Stimulated activated CD8-positive, alpha-beta memory T cell treated with anti-CD3 and anti-CD28 coated beads, Interleukin-4, amount 100 ng/mL, for 24 hours (primary cell): ENCODE measurements around the gene CPT1B.
"Not testable (repeated sequence)": the region's sequence is repeated elsewhere in the genome, so short reads cannot be mapped to it uniquely, and the experiment has no call there.

Experiments
- DNase-seq: peaks from one replicate; pipeline ENCODE4 v3.0.0-alpha.2; 2020; ENCODE audit warnings: low read depth

CPT1B gene

DNA sequence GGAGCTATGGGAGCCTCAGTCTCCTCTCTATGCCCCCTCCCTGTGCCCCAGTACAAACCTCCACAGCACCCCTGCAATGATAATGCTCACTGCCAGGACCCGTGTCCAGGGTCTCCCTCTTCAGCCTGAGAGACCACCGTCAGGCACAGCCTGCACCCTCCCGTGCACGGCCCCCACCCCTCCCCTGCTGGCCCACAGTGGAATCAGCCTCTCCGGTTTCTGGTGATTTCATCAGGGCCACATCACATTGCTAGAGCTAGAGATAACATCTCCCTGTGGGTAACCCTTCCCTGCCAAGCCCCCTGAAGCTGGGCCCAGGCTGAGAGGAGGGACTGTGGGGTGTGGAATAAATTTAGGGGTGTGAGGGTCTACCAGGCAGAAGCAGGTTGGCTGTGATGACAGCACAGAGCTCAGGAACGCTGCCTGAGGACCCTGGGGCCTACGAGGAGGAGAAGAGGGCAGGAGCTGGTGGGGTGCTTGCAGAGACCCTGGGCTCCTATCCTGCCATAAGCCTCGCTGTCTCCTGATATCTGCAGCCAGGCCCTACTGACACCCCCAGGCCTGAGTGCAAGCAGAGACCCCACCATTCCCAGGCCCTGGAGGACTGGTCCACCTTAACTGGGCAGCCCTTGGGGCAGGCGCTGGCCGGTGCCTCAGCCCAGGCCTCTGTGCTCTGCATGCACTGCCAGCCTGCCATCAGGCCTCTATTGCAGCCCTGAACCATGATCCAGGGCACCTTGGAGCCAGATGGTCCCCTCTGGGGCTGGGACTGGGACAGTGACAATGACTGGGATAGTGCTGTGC is 32.5 kb downstream of the CPT1B start, which contains the start of gene KLHDC7B:
KLHDC7B (plus strand) TSS at position 378 of the 804 bp plus-strand sequence; CDS start at position 723, 345 bp downstream.
- no peak for DNase-seq

DNA sequence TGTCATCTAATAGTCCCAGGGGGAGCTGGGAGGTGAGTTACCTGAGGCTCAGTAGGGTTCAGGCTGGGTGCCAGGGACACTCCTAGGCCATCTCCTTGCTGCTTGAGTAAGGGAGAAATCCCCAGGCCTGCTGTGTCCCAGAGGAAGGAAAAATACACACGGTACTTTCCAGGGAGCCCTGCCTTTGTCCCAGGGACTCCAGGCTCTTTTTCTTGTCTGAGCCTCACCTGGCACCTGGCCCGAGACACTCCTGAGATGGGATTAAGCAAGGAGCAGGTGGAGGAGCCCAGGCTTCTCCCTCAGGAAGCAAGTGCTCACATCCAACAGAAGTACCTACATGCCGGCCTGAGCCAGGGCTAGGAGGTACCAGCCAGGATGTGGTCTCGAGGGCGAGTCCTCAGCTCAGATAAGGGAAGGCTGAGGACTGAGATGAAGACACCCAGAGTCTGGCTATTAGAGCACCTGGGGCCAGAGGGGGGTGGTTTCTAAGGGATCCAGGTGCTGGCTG is 33.4 kb downstream of the CPT1B start:
- DNase-seq = no peak

DNA sequence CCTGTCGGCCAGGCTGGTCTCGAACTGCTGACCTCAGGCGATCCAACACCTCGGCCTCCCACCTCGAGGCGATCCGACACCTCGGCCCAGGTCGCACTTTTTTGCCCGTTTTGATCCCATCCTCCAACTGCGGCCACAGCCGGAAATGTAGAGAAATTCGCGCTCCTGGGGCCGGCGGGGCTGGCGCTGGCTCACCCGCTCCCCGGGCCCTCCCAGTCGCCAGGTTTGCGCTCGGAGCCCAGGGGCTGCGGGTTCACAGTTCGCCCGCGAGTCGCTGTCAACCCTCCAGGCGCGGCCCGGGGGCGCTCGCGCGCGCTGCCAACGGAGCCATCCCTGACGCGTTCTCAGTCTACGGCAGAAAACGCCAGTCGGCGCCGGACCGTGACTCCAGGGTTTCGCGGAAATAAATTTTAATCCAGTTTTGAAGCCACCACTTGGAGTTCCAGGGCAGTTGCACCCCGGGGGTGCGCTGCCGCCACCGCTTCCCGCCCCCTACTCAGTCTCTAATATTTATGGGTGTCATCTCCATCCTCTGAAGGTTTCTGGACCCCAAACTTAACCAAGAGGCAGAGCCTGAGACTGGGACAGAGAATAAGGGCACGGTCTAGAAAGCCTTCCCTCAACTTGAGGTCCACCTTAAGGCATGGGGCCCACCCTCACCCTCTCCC is 34.0 kb downstream of the CPT1B start:
- peak; percentile 77 for DNase-seq

DNA sequence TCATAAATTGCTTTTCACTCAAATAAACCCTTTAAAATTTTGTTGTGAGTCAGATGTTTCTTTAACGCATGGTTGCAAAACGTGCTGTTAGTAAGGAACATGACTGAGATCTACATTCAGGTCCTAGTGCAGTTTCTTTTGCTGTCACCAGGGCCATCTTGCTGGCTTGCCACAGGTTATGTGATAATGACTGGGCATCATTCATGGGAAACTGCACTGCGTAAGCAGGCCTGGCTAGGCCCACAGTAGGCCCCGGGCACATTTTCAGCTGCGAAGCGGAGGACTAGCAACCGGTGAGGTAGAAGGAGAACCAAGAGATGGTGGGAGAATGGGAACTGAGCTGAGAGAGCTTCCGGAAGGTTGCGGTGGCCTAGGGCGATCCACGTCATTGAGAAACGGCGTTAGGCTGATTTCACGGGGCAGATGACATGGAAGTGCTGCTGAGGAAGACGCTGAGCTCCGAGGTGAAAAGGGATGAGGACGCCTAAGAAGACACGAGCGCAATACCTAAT is 35.8 kb downstream of the CPT1B start:
- no peak for DNase-seq

DNA sequence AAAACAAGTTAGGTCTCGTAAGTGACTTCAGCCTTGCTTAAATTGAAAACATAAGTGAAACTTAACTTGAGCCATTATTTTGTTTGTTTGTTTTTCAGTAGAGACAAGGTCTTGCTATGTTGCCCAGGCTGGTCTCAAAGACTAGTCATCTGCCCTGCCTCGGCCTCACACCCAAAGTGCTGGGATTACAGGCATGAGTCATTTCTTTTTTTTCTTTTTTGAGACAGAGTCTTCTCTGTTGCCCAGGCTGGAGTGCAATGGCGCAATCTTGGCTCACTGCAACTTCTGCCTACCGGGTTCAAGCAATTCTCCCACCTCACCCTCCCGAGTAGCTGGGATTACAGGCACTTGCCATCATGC is 36.6 kb downstream of the CPT1B start:
- DNase-seq = not testable (repeated sequence)

DNA sequence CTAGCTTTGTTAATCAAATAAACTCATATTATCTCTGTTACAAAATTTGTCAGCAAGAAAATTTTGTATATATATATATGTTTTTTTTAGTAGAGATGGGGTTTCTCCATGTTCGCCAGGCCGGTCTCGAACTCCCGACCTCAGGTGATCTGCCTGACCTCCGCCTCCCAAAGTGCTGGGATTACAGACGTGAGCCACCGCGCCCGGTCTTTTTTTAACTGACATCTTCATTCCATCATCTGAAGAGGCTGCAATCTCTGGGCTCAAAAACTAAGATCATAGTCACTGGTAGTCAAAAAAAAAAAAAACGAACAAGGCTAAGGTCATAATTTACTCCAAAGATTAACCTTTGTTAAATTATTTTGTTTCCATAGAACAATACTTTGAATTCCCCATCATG is 37.8 kb downstream of the CPT1B start:
- no peak for DNase-seq

DNA sequence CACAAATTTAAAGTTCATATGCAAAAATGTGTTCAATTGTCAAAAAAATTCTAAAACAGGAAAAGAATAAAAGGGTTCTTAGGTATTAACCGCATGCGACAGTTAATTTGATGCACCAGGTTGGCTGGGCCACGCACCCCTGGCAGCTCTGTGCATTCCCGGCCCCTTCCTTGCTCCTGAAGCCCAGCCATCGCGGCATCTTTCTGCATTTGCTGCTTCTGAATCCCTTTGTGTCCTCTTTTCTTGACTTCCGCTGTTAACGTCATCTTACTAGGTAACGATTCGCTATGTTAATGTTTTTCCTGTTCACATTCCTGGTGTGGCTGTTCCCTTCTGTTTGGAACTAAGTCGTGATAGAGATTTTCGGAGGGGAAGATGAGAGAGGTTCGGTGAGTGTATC is 40.5 kb downstream of the CPT1B start:
- DNase-seq = no peak

DNA sequence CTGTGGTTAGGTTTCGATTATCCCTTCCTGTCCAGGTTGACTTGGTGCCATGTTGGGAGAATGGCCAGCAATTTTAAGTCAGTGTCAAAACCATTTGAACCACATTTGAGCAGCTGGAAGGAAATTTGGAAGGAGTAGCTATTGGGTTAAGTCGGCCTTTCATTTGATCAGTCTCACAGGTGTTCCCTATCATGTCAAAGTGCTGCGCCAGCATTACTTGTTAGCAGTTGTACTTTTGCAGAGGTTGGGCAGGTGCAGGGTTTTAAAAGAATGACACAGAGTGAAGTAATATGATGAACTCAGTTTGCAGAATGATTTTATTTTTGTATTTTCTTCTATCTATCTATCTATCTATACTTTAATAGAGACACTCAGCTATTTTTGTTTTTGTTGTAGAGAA is 42.0 kb downstream of the CPT1B start:
- no peak for DNase-seq

DNA sequence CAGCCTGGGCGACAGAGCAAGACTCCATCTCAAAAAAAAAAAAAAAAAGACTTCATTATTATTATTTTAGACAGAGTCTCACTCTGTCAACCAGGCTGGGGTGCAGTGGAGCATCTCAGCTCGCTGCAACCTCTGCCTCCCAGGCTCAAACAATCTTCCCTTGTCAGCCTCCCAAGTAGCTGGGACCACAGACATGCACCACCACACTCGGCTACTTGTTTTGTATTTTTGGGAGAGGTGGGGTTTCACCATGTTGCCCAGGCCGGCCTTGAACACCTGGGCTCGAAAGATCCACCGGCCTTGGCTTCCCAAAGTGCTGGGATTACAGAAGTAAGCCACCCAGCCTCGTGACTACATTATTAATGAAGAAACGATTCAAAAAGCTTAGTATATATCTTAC is 43.1 kb downstream of the CPT1B start:
- DNase-seq = no peak

DNA sequence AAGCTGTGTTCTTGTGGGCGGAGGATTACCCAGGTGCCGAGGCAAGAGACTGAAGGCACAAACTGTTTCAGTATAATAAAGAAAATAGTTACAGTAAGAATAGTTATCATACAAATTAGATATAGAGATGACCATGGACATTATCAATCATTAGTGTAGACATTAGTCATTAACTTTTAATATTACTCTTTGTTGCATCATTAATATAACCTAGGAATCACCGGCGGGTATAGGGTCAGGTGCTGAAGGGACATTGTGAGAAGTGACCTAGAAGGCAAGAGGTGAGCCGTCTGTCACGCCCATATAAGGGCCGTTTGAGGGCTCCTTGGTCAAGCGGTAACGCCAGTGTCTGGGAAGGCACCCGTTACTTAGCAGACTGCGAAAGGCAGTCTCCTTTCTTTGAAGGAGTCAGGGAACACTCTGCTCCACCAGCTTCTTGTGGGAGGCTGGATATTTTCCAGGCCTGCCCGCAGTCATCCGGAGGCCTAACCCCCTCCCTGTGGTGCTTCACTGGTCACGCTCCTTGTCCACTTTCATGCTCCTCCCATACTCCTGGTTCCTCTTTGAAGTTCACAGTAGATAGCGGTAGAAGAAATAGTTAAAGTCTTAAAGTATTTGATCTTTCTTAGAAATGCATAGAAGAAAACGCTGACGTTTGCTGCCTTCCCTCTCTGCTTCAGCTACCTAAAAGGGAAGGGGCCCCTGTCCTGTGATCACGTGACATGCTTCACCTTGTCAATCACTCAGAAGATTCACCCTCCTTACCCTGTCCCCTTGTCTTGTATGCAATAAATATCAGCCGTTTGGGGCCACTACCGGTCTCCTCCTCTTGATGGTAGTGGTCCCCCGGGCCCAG is 44.1 kb downstream of the CPT1B start:
- DNase-seq = not testable (repeated sequence)

DNA sequence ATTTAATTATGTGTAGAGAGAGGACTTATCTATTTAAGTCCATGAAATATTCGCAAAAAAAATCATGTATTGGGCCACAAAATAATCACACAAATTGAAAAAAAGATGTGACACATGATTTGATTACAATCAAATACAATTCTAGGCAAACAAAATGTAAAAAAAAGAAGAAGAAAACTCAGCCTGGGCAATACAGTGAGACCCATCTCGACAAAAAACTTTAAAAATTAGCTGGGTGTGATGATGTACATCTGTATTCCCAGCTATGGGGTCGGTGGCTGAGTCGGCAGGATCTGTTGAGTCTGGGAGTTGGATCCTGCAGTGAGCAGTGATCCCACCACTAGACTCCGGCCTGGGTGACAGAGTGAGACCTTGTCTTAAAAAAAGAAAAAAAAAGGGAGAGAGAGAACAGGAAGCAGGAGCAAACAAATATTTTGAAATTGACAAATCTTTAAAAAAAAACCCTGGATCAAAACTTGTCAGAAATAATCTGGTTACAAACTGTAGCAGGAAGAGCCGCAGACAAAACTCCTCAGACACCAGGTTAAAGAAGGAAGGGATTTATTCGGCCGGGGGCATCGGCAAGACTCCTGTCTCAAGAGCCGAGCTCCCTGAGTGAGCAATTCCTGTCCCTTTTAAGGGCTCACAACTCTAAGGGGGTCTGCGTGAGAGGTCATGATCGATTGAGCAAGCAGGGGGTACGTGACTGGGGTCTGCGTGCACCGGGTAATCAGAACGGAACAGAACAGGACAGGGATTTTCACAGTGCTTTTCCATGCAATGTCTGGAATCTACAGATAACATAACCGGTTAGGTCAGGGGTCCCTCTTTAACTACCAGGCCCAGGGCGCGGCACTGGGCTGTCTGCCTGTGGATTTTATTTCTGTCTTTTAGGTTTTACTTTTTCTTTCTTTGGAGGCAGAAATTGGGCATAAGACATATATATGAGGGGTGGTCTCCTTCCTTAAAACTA is 45.1 kb downstream of the CPT1B start:
- no peak for DNase-seq

DNA sequence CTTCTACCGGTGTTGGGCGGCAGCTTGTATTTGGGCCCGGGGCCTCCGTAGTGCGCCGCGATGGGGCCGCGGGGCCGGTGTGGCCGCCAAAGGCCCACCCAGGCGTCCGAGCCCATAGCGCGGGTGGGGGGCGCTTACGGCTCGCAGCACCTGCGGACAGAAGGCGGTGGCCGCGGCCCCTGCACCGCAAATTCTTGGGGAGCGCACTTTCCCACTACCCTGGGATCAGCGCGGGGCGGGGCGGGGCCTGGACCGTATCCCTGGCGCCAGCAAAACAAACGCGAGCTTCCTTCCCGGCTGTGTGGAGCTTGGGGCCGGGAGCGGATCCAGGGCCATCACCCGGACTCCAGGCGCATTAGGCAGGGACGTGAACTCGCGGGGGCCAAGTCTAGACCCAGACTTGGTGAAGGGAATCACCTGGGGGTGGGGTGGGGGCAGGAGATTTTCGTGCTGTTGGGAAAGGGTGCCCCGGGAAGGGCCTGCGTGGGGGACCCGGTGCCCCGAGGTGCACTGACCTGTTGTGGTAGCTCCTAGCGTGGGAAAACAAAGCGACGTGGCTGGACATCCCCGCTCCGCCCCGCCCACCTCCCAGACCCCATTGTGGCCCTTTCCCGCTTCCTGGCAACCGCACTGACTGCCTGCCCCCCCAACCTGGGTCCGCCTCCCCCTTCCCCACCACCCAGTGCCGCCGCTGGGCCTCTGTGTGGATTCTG is 46.1 kb downstream of the CPT1B start:
- DNase-seq = no peak

DNA sequence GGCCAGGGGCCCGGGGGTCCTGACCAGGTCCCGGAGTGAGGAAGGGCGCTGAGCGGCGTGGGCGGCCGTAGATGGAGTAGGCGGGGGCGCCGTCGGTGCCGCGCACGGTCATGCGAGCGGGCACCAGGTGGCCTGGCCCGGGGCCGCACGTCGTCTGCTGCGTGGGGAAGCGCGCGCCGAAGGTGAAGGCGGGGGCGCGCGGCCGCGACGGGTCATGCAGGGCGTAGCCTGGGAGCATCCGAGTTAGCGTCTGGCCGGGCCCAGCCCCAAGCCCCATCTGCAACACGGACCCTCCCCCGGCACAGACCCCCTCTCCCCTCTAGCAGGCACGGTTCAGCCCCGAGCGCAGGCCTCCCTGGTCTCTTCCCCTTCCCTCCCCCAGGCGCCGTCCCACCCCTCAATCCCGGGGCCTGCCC is 46.7 kb downstream of the CPT1B start:
- peak; percentile 49 for DNase-seq

DNA sequence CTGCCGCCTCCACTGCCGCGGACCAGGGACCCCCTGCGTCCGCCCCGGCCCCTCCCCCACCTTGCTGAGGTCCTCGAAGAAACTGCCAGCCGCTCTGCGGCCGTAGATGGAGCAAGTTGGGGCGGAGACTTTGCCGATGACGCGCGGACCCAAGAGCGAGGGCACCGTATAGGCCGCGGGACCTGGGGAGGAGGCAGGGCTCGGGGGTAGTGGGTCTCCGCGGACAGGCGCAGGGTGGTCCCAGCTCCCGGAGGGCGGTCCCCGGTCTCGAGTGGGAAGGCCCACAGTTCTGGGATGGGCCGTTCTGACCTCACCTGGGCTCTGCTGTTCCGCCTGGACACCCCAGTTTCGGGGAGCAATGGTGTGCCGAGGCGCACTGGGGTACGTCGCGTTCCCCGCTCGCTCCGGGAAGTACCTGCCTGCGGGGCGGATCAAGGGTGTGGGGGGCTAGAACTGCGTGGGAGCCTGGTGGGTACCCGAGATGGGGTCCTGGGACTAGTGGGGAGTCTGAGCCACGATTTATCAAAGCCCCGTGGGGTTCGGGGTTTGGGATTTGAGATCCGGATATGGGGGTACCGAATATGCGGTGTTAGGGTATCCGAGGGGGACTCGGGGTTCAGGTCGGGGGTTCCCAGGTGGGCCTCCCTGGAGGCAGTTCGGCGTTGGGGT is 47.2 kb downstream of the CPT1B start:
- peak; percentile 70 for DNase-seq

DNA sequence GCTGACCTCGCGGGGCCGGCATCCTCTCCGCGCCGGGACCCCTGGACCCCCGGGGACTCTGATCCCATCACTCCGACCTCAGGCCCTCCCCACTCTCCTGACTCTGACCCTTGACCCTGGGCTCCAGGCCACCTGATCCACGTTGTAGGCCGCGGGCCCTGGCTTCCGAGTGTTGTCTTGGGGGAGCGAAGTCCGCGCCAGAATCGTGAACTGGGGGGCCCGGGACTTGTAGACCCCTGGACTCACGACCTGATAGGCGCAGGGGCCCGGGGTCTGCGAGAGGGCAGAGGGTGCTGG is 47.7 kb downstream of the CPT1B start:
- no peak for DNase-seq

DNA sequence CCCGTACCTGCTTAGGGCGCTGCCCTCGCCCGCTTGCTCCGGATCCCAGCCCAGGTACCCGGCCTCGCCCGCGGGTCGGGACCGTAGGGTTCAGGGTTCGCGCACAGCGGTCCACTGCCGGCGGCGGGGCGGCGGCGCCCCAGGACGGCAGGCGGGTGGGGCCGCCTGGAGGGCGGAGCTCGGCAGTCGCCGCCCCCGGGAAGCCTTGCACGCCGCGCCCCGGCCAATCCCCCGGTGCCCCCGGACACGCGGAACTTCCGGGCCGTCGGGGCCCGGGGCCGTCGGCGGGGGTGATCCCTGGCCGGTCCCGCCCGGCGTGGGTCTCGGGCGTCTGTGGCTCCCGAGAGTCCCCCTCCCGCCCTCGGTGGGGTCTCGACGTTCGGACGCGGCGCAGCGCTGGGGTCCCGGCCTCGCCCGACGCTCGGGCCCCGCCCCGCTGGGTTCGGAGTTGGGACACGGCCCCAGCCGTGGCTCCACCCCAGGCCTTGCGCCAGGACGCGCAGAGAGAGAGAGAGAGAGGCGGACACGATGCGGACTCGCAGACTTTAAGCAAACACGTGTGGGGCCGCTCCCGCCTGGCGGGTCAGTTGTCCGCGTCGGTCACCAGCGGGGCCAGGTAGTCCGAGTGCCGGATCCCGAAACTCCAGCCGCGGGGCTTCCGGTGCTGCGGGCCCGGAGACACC is 48.2 kb downstream of the CPT1B start, which contains the start of gene TYMP:
TYMP (minus strand) TSS at position 116 of the 683 bp plus-strand sequence. CDS start 303 bp downstream, outside the sequence.
- DNase-seq = peak; percentile 57

DNA sequence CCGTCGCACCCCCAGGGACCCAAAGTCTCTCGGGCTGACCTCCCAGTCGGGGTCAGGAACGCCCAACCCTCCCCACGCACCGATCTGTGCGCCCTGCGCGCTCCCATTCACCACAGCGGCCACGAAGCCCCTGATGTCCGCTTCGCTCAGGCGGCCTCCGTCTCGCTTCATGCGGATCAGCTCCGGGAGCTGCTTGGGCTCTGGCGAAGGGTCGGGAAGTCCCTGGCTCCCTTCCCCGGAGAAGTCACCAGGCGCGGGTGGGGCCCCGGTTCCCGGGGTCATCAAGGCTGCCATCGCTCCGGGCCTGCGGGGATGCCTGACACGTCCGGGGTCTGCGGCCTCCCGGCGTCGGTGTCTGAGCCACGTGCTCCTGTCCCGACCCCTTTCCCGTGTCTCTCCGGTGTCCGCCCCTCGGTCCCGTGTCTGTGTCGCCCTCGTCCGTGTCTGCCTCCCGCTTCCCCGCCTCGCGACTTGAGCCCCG is 48.8 kb downstream of the CPT1B start:
- no peak for DNase-seq

DNA sequence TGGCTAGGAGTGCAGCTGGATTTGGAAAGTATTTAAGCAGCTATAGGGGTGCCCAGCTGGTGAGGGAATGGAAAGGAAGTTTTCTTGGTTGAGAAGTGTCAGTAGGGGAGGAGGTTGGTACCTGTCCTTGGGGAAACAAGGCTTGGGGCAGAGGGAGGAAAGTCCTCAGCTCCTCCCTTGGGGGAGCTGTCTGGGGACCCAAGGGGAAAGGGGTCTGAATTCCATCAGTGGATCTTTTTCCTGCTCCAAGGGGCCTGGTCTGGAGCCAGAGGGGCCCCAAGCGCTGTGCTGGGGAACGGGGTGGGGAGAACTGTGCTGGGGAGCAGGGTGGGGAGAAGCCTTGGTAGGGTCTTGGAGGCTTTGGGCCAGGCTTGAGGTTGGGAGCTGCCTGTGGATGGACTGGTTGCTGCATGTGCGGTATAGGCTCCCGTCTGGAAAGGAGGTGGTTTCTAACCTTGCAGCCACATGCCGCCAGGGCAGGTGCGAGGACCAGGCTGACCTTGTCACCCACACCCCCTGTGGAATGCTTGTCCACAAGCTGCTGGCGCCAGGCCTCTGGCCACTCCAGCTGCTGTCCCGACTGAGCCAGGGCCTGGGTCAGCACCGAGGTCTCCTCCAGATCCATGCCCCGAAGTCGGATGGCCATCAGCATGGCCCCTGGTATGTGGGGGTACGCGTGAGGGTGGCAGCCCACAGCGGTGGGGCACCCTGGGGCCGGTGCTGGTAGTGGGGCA is 49.4 kb downstream of the CPT1B start:
- no peak for DNase-seq
